ENCODE measurements around the gene CCDC7.

GRCh38 chr10:32616438-32616837, 170.5 kb downstream of the CCDC7 start:
- TF ChIP-seq GATA3 (IDR thresholded peaks at IDR 0.05; ENCODE audit: low read depth, low read length) = no peak
- TF ChIP-seq GATA2 (IDR thresholded peaks at IDR 0.05; ENCODE audit: low read depth, low read length) = no peak

Data from SH-SY5Y (cell line).